ENCODE measurements around the gene ZFTA.

Gene ZFTA

GRCh38 chr11:63749624-63750023 is 19.0 kb downstream of the ZFTA start (continued):
- no peak for TF ChIP-seq ZNF565 (CRISPR knock-in tag; conservative IDR thresholded peaks at IDR 0.05; ENCODE audit: low read depth)
- no peak for TF ChIP-seq ZFP3 (CRISPR knock-in tag; IDR thresholded peaks at IDR 0.05)
- no peak for TF ChIP-seq SNAI2 (CRISPR knock-in tag; IDR thresholded peaks at IDR 0.05)
- TF ChIP-seq RARB (CRISPR knock-in tag; IDR thresholded peaks at IDR 0.05): no peak
- TF ChIP-seq ZC3H10 (CRISPR knock-in tag; IDR thresholded peaks at IDR 0.05): no peak
- TF ChIP-seq OSR1 (CRISPR knock-in tag; IDR thresholded peaks at IDR 0.05): no peak
- TF ChIP-seq BACH2 (CRISPR knock-in tag; IDR thresholded peaks at IDR 0.05; ENCODE audit: borderline replicate concordance): no peak

- no peak for ATAC-seq
- TF ChIP-seq ISL1 (CRISPR knock-in tag; IDR thresholded peaks at IDR 0.05) (no peak), ZC3H10 (CRISPR knock-in tag; IDR thresholded peaks at IDR 0.05) (no peak), BACH2 (CRISPR knock-in tag; IDR thresholded peaks at IDR 0.05; ENCODE audit: borderline replicate concordance) (no peak), ZFP30 (CRISPR knock-in tag; IDR thresholded peaks at IDR 0.05) (no peak), SNAI2 (CRISPR knock-in tag; IDR thresholded peaks at IDR 0.05) (no peak), ESRRG (CRISPR knock-in tag; IDR thresholded peaks at IDR 0.05) (no peak), PATZ1 (CRISPR knock-in tag; IDR thresholded peaks at IDR 0.05; ENCODE audit: borderline replicate concordance) (no peak), TSHZ2 (CRISPR knock-in tag; IDR thresholded peaks at IDR 0.05) (no peak), ARNTL (CRISPR knock-in tag; IDR thresholded peaks at IDR 0.05; ENCODE audit: borderline replicate concordance, low read depth) (no peak), PPARA (CRISPR knock-in tag; IDR thresholded peaks at IDR 0.05; ENCODE audit: borderline replicate concordance) (no peak), TOX (CRISPR knock-in tag; IDR thresholded peaks at IDR 0.05; ENCODE audit: borderline replicate concordance) (no peak), ZNF565 (CRISPR knock-in tag; conservative IDR thresholded peaks at IDR 0.05; ENCODE audit: low read depth) (no peak), GLIS3 (CRISPR knock-in tag; IDR thresholded peaks at IDR 0.05) (no peak), CSDC2 (CRISPR knock-in tag; IDR thresholded peaks at IDR 0.05) (no peak), RARB (CRISPR knock-in tag; IDR thresholded peaks at IDR 0.05) (no peak), CREB5 (CRISPR knock-in tag; IDR thresholded peaks at IDR 0.05; ENCODE audit: low read depth) (no peak)
- TF ChIP-seq, protein P1, sequence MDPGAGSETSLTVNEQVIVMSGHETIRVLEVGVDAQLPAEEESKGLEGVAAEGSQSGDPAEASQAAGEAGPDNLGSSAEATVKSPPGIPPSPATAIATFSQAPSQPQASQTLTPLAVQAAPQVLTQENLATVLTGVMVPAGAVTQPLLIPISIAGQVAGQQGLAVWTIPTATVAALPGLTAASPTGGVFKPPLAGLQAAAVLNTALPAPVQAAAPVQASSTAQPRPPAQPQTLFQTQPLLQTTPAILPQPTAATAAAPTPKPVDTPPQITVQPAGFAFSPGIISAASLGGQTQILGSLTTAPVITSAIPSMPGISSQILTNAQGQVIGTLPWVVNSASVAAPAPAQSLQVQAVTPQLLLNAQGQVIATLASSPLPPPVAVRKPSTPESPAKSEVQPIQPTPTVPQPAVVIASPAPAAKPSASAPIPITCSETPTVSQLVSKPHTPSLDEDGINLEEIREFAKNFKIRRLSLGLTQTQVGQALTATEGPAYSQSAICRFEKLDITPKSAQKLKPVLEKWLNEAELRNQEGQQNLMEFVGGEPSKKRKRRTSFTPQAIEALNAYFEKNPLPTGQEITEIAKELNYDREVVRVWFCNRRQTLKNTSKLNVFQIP (CRISPR knock-in tag; IDR thresholded peaks at IDR 0.05; ENCODE audit: borderline replicate concordance, low read depth): no peak
- TF ChIP-seq, protein P2, sequence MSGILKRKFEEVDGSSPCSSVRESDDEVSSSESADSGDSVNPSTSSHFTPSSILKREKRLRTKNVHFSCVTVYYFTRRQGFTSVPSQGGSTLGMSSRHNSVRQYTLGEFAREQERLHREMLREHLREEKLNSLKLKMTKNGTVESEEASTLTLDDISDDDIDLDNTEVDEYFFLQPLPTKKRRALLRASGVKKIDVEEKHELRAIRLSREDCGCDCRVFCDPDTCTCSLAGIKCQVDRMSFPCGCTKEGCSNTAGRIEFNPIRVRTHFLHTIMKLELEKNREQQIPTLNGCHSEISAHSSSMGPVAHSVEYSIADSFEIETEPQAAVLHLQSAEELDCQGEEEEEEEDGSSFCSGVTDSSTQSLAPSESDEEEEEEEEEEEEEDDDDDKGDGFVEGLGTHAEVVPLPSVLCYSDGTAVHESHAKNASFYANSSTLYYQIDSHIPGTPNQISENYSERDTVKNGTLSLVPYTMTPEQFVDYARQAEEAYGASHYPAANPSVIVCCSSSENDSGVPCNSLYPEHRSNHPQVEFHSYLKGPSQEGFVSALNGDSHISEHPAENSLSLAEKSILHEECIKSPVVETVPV (CRISPR knock-in tag; IDR thresholded peaks at IDR 0.05): no peak
Measured at GRCh38 chr11:63747011-63747410, 21.6 kb downstream of the ZFTA start.

GRCh38 chr11:63745304-63746170 is 23.0 kb downstream of the ZFTA start:
- ATAC-seq: peak; percentile 61
- TF ChIP-seq PATZ1 (CRISPR knock-in tag; IDR thresholded peaks at IDR 0.05; ENCODE audit: borderline replicate concordance) (no peak), TSHZ2 (CRISPR knock-in tag; IDR thresholded peaks at IDR 0.05) (no peak)
- TF ChIP-seq, protein P1 (CRISPR knock-in tag; IDR thresholded peaks at IDR 0.05; ENCODE audit: borderline replicate concordance, low read depth): no peak

Measured in SK-N-SH treated with all-trans-retinoic acid at 6 μM for 48 hours (cell line).